Fibroblast of pulmonary artery (primary cell): ENCODE measurements around the gene UPP1.
"Not testable (repeated sequence)": the region's sequence is repeated elsewhere in the genome, so short reads cannot be mapped to it uniquely, and the experiment has no call there.

Source experiments
- DNase-seq: peaks from one replicate; pipeline ENCODE4 v3.0.0-alpha.2; 2010; ENCODE audit warnings: low read depth
- H3K4me3 ChIP-seq: replicated peaks from 2 replicates; pipeline ENCODE4 v1.5.1; 2011; ENCODE audit warnings: low read depth, mild to moderate bottlenecking, control low read depth, low read length, moderate library complexity
- TF ChIP-seq, protein P1 (sequence below): IDR thresholded peaks from 2 replicates; pipeline ENCODE4 v1.5.1; 2011; ENCODE audit warnings: mild to moderate bottlenecking, control low read depth, low read length, inconsistent platforms; ENCODE audit errors: missing control alignments

Gene UPP1

DNA sequence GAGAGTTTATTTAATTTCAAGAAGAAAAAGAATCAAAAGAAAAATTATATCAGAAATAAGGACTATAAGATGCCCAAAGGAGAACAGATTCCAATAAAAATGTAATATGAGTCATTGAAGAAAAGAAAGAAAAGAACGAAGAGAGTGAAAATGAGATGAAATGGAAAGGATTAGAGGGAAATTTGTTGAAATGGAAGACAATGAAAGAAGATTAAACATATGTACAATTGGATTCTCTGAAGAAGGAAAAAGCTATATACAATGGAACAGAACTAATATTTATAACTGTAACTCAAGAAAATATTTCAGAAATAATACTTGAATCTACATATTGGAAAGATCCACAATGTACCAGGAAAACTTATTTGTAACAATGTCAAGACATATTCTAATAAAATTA is 25.1 kb upstream of the UPP1 start:
- no peak overlapping the region for H3K4me3 ChIP-seq
- no peak for DNase-seq
- TF ChIP-seq, protein P1, sequence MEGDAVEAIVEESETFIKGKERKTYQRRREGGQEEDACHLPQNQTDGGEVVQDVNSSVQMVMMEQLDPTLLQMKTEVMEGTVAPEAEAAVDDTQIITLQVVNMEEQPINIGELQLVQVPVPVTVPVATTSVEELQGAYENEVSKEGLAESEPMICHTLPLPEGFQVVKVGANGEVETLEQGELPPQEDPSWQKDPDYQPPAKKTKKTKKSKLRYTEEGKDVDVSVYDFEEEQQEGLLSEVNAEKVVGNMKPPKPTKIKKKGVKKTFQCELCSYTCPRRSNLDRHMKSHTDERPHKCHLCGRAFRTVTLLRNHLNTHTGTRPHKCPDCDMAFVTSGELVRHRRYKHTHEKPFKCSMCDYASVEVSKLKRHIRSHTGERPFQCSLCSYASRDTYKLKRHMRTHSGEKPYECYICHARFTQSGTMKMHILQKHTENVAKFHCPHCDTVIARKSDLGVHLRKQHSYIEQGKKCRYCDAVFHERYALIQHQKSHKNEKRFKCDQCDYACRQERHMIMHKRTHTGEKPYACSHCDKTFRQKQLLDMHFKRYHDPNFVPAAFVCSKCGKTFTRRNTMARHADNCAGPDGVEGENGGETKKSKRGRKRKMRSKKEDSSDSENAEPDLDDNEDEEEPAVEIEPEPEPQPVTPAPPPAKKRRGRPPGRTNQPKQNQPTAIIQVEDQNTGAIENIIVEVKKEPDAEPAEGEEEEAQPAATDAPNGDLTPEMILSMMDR, result no peak

DNA sequence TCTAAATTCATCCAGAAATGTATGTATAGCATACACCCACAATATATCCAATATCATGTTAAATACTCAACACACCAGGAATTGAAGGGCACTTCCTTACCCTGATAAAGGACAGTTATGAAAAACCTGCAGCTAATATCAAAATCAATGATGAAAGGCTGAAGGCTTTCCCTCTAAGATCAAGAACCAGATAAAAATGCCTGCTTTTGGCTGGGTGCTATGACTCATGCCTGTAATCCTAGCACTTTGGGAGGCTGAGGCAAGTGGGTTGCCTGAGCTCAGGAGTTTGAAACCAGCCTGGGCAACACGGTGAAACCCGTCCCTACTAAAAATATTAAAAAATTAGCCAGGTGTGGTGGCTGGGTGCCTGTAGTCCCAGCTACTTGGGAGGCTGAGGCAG is 21.6 kb upstream of the UPP1 start:
- TF ChIP-seq, protein P1, result no peak
- no peak overlapping the region for H3K4me3 ChIP-seq

DNA sequence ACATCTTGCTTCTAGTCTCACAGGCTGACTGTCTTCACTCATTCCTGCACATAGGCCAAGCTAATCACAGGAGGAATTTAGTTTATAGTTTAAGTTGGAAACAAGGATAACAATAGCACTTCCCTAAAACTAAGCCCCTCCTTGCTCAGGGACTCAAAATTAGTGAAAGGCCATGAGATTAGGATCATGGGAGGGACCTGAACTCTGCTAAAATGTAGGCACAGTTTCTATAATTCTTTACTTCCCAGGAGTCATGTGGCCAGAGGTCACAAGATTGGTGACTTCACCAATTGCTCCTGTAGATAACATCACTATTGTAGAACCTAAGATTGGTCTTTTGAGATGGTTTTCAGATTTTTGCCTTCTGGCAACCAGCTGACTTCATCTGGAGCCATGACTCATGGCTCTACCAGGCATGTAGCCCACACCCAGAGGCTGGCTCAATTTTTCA is 14.8 kb upstream of the UPP1 start:
- H3K4me3 ChIP-seq, result no peak overlapping the region
- DNase-seq, result no peak
- TF ChIP-seq, protein P1, result no peak

More for the DNA sequence above, 21.6 kb upstream of the UPP1 start:
- DNase-seq, result no peak

DNA sequence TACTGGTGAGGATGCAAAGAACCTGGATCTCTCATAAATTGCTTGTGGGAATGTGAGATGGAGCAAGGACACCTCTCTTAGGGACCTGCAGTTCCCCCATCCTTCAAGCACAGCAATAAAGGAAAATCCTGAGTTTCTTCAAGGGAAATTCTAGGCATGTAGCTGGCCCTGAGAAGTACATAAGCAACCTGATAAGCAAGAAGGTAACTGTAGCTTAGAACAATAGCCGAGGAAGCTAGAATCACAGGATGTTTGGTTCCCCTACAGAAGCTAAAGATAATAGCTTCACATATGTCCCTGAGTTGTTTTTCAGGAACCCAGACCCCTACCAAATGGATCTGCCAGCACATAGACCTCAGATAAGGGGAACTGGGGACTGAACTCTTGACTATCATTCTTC is 11.6 kb upstream of the UPP1 start:
- TF ChIP-seq, protein P1, result no peak
- no peak for DNase-seq
- no peak overlapping the region for H3K4me3 ChIP-seq

DNA sequence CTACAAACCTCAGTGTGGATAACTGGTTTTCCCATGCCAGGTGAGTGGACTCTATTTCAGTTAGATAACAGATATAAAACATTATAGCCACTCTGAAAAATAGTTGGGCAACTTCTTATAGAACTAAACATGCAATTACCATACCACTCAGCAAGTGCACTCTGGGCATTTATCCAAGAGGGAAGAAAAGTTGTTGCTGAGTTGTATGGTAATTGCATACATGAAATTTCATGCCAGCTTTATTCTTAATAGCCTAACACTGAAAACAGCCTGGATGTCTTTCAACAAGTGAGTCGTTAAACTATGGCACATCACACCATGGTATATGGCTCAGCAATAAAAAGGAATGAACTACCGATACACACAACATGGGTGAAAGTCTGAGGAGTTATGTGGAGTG is 10.6 kb upstream of the UPP1 start:
- H3K4me3 ChIP-seq, result no peak overlapping the region
- DNase-seq, result no peak
- TF ChIP-seq, protein P1, result no peak

DNA sequence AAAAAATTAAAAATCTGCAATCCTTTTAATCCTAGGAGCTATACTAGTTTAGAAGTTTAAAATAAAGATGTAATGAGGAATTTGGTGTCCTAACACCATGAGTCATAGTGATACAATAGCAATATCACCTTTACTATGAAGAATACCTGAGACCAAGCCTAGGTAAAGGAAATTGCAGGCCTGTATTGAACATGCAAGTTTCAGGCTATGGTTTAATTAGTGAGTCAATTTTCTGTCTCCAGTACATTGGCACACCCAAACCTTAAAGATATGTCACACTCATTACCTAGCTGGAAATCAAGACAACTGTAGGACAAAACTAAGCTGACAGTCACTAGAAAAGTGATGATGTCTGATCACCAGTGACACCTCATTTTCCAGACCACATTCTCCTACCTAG is 6.7 kb upstream of the UPP1 start:
- not testable (repeated sequence) for DNase-seq, H3K4me3 ChIP-seq

DNA sequence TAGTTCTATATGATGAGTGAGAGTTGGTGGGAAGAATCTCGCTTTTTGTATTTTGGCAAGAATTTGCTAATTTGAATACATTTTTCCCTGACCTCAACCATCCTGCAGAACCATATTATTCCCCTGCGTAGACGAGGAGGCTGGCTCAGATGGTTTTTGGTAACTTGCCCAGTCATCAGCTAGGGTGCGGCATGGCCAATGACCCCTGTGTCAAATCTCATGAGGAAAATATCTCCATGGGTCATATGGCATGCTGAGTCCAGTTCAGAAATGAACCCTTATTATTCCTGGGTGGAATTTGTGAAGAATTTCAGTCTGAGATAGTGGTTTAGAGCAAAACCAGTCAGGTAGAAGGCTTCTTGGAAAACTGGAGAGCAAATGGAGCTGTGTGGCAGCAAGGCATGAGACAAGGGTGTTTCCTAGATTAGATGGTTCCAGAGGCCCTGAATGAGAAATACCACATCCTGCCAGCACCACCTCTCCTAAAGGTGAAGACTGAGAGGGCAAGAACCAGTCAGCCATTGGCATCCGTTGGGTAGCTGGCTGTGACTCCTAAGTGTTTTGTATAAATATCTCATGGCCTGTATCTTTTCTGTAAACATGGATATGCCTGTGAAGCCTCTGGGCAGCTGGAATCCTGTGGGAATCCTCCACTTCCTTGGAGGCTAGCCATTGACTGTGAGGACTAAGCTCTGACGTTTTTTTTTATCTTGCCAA is 5.8 kb upstream of the UPP1 start:
- TF ChIP-seq, protein P1, result no peak
- H3K4me3 ChIP-seq, result no peak overlapping the region
- DNase-seq, result peak; percentile 85
